Stimulated activated CD4-positive, alpha-beta T cell treated with anti-CD3 and anti-CD28 coated beads, Interleukin-12 subunit alpha, Interleukin-12 subunit beta, amount 100 ng/mL, for 48 hours (primary cell): ENCODE results near the gene QARS1.

ENCODE experiments used
- DNase-seq, 3 donors: peaks; one replicate each; pipeline ENCODE4 v3.0.0-alpha.2; 2020; ENCODE audit warnings: low read depth in 2 of 3, low spot score in 1 of 3

The QARS1 gene

GRCh38 chr3:49104427-49105291 is at the start of gene QARS1:
QARS1 (minus strand) TSS chr3:49104757; CDS start chr3:49104733, 24 bp downstream.
- DNase-seq: peak; percentile 76 to 83 (median 78)

- no peak for DNase-seq
These were observed 48.9 kb upstream of the QARS1 start for GRCh38 chr3:49153349-49153912.

- no peak for DNase-seq
These were observed 47.1 kb upstream of the QARS1 start for GRCh38 chr3:49151610-49152009.

GRCh38 chr3:49148159-49148558 is 43.6 kb upstream of the QARS1 start:
- no peak for DNase-seq

GRCh38 chr3:49140080-49140479 is 35.5 kb upstream of the QARS1 start:
- no peak for DNase-seq

- DNase-seq: no peak
These were observed 30.9 kb upstream of the QARS1 start for GRCh38 chr3:49135499-49135898.

- no peak for DNase-seq
These were observed 30.1 kb upstream of the QARS1 start for GRCh38 chr3:49134471-49135265.

GRCh38 chr3:49133226-49133951 is 28.8 kb upstream of the QARS1 start:
- no peak for DNase-seq

GRCh38 chr3:49132437-49133225 is 28.1 kb upstream of the QARS1 start, which contains the start of gene LAMB2:
LAMB2 (minus strand) TSS chr3:49133050; CDS start chr3:49132867, 183 bp downstream.
- DNase-seq: no peak

GRCh38 chr3:49132073-49132436 is 27.5 kb upstream of the QARS1 start:
- DNase-seq: no peak

- no peak for DNase-seq
These were observed 27.0 kb upstream of the QARS1 start for GRCh38 chr3:49131576-49131975.

GRCh38 chr3:49131040-49131439 is 26.5 kb upstream of the QARS1 start:
- no peak for DNase-seq

GRCh38 chr3:49124991-49125670 is 20.6 kb upstream of the QARS1 start:
- no peak for DNase-seq

- DNase-seq: no peak
These were observed 19.6 kb upstream of the QARS1 start for GRCh38 chr3:49124203-49124602.

- DNase-seq: no peak
These were observed 19.1 kb upstream of the QARS1 start for GRCh38 chr3:49123687-49124086.

GRCh38 chr3:49122886-49123545 is 18.5 kb upstream of the QARS1 start:
- no peak for DNase-seq

- no peak for DNase-seq
These were observed 17.9 kb upstream of the QARS1 start for GRCh38 chr3:49122451-49122850.

GRCh38 chr3:49122022-49122421 is 17.5 kb upstream of the QARS1 start:
- no peak for DNase-seq

GRCh38 chr3:49121132-49121736 is 16.7 kb upstream of the QARS1 start:
- no peak for DNase-seq
